Caco-2 (cell line): Measurements from ENCODE around the gene ORC4. TPM values are rescaled to one million over a fixed set of nuclear protein-coding genes. Genes with fewer than 3 reads are reported as not detected.

Source experiments
- BruUV-seq: library from RNA; stranded (reverse); fragments of 400-500 nt; replicated peaks from 2 replicates; lab custom pipeline; 2021; lab: Mats Ljungman, UMichigan
- CTCF ChIA-PET: fragments of 300-600 bp; sonication (Branson Sonifier 250); formaldehyde crosslinking; loops from one replicate; lab custom pipeline; 2022; ENCODE audit warnings: antibody characterized with exemption; lab: Charles Lee
- POLR2A ChIA-PET: fragments of 300-600 bp; sonication (Branson Sonifier 250); formaldehyde crosslinking; loops from one replicate; lab custom pipeline; 2022; ENCODE audit warnings: antibody characterized with exemption; lab: Charles Lee
- DNase-seq, 2 experiments: peaks; one replicate each; pipeline versions ENCODE4 v3.0.0 to v3.0.0-alpha.2; 2020 to 2022
- H3K27me3 ChIP-seq: replicated peaks from 2 replicates; pipeline ENCODE4 v1.6.0; 2011; ENCODE audit warnings: low read length; ENCODE audit not compliant: control insufficient read depth, insufficient read depth
- H3K36me3 ChIP-seq: 2 replicates; pipeline ENCODE4 v1.5.1; 2011; ENCODE audit warnings: low read length; ENCODE audit not compliant: control insufficient read depth, insufficient read depth
- H3K4me1 ChIP-seq: fragments of 250-450 bp; sonication (Bioruptor Pico); 2 replicates; pipeline ENCODE4 v1.5.1; 2020; ENCODE audit warnings: mild to moderate bottlenecking
- H3K4me3 ChIP-seq: 2 replicates; pipeline ENCODE4 v1.5.1; 2011; ENCODE audit warnings: low read depth, mild to moderate bottlenecking, control low read depth, low read length
- H3K9me3 ChIP-seq: fragments of 250-450 bp; sonication (Bioruptor Pico); 2 replicates; pipeline ENCODE4 v1.5.1; 2020; ENCODE audit warnings: mild to moderate bottlenecking, moderate library complexity
- H3K27ac Mint-ChIP-seq: one replicate; pipeline ENCODE4 v1.8.0; 2022; ENCODE audit warnings: mixed read lengths; ENCODE audit not compliant: unreplicated experiment
- H3K27me3 Mint-ChIP-seq: one replicate; pipeline ENCODE4 v1.8.0; 2022; ENCODE audit warnings: mixed read lengths; ENCODE audit not compliant: insufficient read depth, unreplicated experiment
- H3K36me3 Mint-ChIP-seq: one replicate; pipeline ENCODE4 v1.8.0; 2022; ENCODE audit warnings: mild to moderate bottlenecking, mixed read lengths; ENCODE audit not compliant: insufficient read depth, unreplicated experiment
- H3K4me1 Mint-ChIP-seq: one replicate; pipeline ENCODE4 v1.8.0; 2022; ENCODE audit warnings: low read depth, mixed read lengths; ENCODE audit not compliant: unreplicated experiment
- H3K4me3 Mint-ChIP-seq: one replicate; pipeline ENCODE4 v1.8.0; 2022; ENCODE audit warnings: mild to moderate bottlenecking, moderate library complexity, mixed read lengths; ENCODE audit not compliant: unreplicated experiment
- H3K9me3 Mint-ChIP-seq: one replicate; pipeline ENCODE4 v1.8.0; 2022; ENCODE audit warnings: mixed read lengths; ENCODE audit not compliant: unreplicated experiment
- CTCF ChIP-seq, 2 experiments: fragments of 200-600 bp in 1 of 2; IDR thresholded peaks; 1 replicate in 1 of 2; 2 replicates in 1 of 2; pipeline versions ENCODE4 v1.5.1 to v1.8.0; 2011 to 2022; ENCODE audit warnings: antibody characterized with exemption in 1 of 2, control low read depth in 1 of 2, inconsistent platforms in 1 of 2, low read depth in 1 of 2, low read length in 1 of 2, mild to moderate bottlenecking in 1 of 2, moderate library complexity in 1 of 2; ENCODE audit not compliant: insufficient read depth in 1 of 2, severe bottlenecking in 1 of 2, unreplicated experiment in 1 of 2
- intact Hi-C: fragments of 100-400 bp; cut with micrococcal nuclease; formaldehyde crosslinking; loops from one replicate; pipeline ENCODE4 v1.10.0; 2022; ENCODE audit not compliant: unreplicated experiment
- total RNA-seq: library from RNA; stranded (reverse); gene quantifications from 2 replicates; pipeline ENCODE4 v1.2.3, GENCODE V29; 2022

The ORC4 gene
- total RNA-seq, 1 experiment from 2014 or later, result 56.3 TPM

- CTCF ChIA-PET, result no interaction called here
- POLR2A ChIA-PET, result no interaction called here
Observed at GRCh38 chr2:148063633-148064032, 43.1 kb upstream of the ORC4 start.

GRCh38 chr2:148058641-148059040 lies 38.1 kb upstream of the ORC4 start:
- ChIA-PET CTCF (no interaction called here), POLR2A (no interaction called here)
- H3K36me3 Mint-ChIP-seq, result no peaks in the 10 kb centered on the region
- no peaks in the 10 kb centered on the region for H3K9me3 Mint-ChIP-seq
- Histone ChIP-seq H3K4me3 (no peak overlapping the region), H3K4me1 (no peaks in the 10 kb centered on the region), H3K9me3 (no peaks in the 10 kb centered on the region), H3K27me3 (no peaks in the 10 kb centered on the region), H3K36me3 (no peaks in the 10 kb centered on the region)
- H3K4me1 Mint-ChIP-seq, result no peaks in the 10 kb centered on the region
- H3K27ac Mint-ChIP-seq, result no peak overlapping the region
- intact Hi-C loops, result no loop called here
- no peaks in the 10 kb centered on the region for H3K27me3 Mint-ChIP-seq
- BruUV-seq, result no TSS peak
- TF ChIP-seq CTCF (IDR thresholded peaks at IDR 0.05; ENCODE audit: insufficient read depth in 1 of 2, low read depth in 1 of 2, low read length in 1 of 2, severe bottlenecking in 1 of 2, unreplicated experiment in 1 of 2), result no peak
- no peak for DNase-seq
- no peak overlapping the region for H3K4me3 Mint-ChIP-seq

More at GRCh38 chr2:148063633-148064032, 43.1 kb upstream of the ORC4 start:
- no peaks in the 10 kb centered on the region for H3K36me3 ChIP-seq
- no TSS peak for BruUV-seq
- no peak overlapping the region for H3K4me3 ChIP-seq
- no peaks in the 10 kb centered on the region for H3K27me3 ChIP-seq
- H3K9me3 Mint-ChIP-seq, result no peaks in the 10 kb centered on the region
- no peaks in the 10 kb centered on the region for H3K27me3 Mint-ChIP-seq
- no peaks in the 10 kb centered on the region for H3K4me1 Mint-ChIP-seq
- H3K36me3 Mint-ChIP-seq, result no peaks in the 10 kb centered on the region
- no peaks in the 10 kb centered on the region for H3K4me1 ChIP-seq
- intact Hi-C loops, result no loop called here
- no peak for TF ChIP-seq CTCF (IDR thresholded peaks at IDR 0.05; ENCODE audit: insufficient read depth in 1 of 2, low read depth in 1 of 2, low read length in 1 of 2, severe bottlenecking in 1 of 2, unreplicated experiment in 1 of 2)
- no peaks in the 10 kb centered on the region for H3K9me3 ChIP-seq
- no peak overlapping the region for H3K27ac Mint-ChIP-seq
- no peak overlapping the region for H3K4me3 Mint-ChIP-seq
- no peak for DNase-seq

DNA sequence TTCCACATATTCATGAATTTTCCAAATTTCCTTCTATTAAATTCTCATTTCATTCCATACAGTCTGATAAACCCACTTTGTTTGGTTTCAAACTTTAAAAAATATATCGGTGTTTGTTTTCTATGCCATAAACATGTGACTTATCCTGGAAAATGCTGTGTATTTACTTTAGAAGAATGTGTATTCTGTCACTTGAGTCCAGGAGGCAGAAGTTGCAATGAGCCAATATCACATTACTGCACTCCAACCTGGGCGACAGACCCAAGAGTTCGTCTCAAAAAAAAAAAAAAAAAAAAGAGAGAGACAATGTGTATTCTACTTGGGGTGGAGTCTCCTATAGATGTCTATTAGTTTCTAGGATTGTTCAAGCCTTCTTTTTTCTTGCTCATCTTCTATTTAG lies 32.1 kb upstream of the ORC4 start:
- Mint-ChIP-seq H3K27me3 (no peaks in the 10 kb centered on the region), H3K9me3 (no peaks in the 10 kb centered on the region), H3K4me3 (no peak overlapping the region), H3K27ac (no peak overlapping the region), H3K4me1 (peaks cover 8% of the 10 kb centered on the region), H3K36me3 (no peaks in the 10 kb centered on the region)
- ChIA-PET POLR2A (no interaction called here), CTCF (no interaction called here)
- no peak for TF ChIP-seq CTCF (IDR thresholded peaks at IDR 0.05; ENCODE audit: insufficient read depth in 1 of 2, low read depth in 1 of 2, low read length in 1 of 2, severe bottlenecking in 1 of 2, unreplicated experiment in 1 of 2)
- intact Hi-C loops, result no loop called here
- Histone ChIP-seq H3K9me3 (no peaks in the 10 kb centered on the region), H3K4me3 (no peak overlapping the region), H3K36me3 (no peaks in the 10 kb centered on the region), H3K27me3 (no peaks in the 10 kb centered on the region), H3K4me1 (0 out of 2 replicates have a peak, but pooled peaks cover 10% of the 10 kb centered on the region)
- BruUV-seq, result no TSS peak
- DNase-seq, result no peak
